Osteoblast (primary cell): ENCODE data around the gene RAX. TPM values are rescaled to one million over a fixed set of nuclear protein-coding genes. Genes with fewer than 3 reads are reported as not detected.

Experiments used
- DNase-seq: peaks from one replicate; pipeline ENCODE4 v3.0.0; 2011; ENCODE audit warnings: low spot score, mixed read lengths; ENCODE audit not compliant: insufficient read length; ENCODE audit errors: missing footprints
- H2AFZ ChIP-seq: 2 replicates; pipeline ENCODE4 v1.6.0; 2011; ENCODE audit warnings: mild to moderate bottlenecking, low read length
- H3K27ac ChIP-seq: 2 replicates; pipeline ENCODE4 v1.5.1; 2011; ENCODE audit warnings: mild to moderate bottlenecking, low read depth, low read length, moderate library complexity
- H3K27me3 ChIP-seq: 2 replicates; pipeline ENCODE4 v1.6.0; 2012; ENCODE audit warnings: mild to moderate bottlenecking, control low read depth, inconsistent platforms, low read length, moderate library complexity; ENCODE audit not compliant: insufficient read depth
- H3K36me3 ChIP-seq: 2 replicates; pipeline ENCODE4 v1.5.1; 2011; ENCODE audit warnings: mild to moderate bottlenecking, low read length, control low read depth, moderate library complexity; ENCODE audit not compliant: insufficient read depth
- H3K4me1 ChIP-seq: 2 replicates; pipeline ENCODE4 v1.5.1; 2011; ENCODE audit warnings: mild to moderate bottlenecking, low read length, control low read depth, moderate library complexity; ENCODE audit not compliant: insufficient read depth
- H3K4me2 ChIP-seq: 2 replicates; pipeline ENCODE4 v1.6.0; 2011; ENCODE audit warnings: mild to moderate bottlenecking, low read length; ENCODE audit not compliant: insufficient read depth
- H3K4me3 ChIP-seq: fragments of 200-600 bp; sonication (generic); 3 replicates; pipeline ENCODE4 v1.5.1; 2012; ENCODE audit warnings: mild to moderate bottlenecking, low read length, inconsistent platforms; ENCODE audit not compliant: insufficient read depth
- H3K79me2 ChIP-seq: 2 replicates; pipeline ENCODE4 v1.6.0; 2012; ENCODE audit warnings: mild to moderate bottlenecking, low read length, control low read depth, inconsistent platforms; ENCODE audit not compliant: insufficient read depth
- H3K9me3 ChIP-seq: 2 replicates; pipeline ENCODE4 v1.5.1; 2011; ENCODE audit warnings: low read depth, low read length, control low read depth
- H4K20me1 ChIP-seq: 2 replicates; pipeline ENCODE4 v1.6.0; 2012; ENCODE audit warnings: mild to moderate bottlenecking, low read length, control low read depth; ENCODE audit not compliant: insufficient read depth
- total RNA-seq: library from RNA; depleted of rRNA; stranded (reverse); fragments of >200 nt; gene quantifications from 2 replicates; pipeline ENCODE4 v1.2.3, GENCODE V29; 2012
- TF ChIP-seq, protein P1 (sequence below): IDR thresholded peaks from 2 replicates; pipeline ENCODE4 v1.5.1; 2011; ENCODE audit warnings: mild to moderate bottlenecking, low read depth, low read length, moderate library complexity; ENCODE audit errors: extremely low read depth

The RAX gene
- total RNA-seq, 1 donor = not detected

GRCh38 chr18:59270689-59271257 lies 2.5 kb downstream of the RAX start:
- no peak overlapping the region for H3K27ac ChIP-seq
- peaks cover 4% of the 10 kb centered on the region for H3K9me3 ChIP-seq
- H3K4me1 ChIP-seq = no peaks in the 10 kb centered on the region
- TF ChIP-seq, protein P1, sequence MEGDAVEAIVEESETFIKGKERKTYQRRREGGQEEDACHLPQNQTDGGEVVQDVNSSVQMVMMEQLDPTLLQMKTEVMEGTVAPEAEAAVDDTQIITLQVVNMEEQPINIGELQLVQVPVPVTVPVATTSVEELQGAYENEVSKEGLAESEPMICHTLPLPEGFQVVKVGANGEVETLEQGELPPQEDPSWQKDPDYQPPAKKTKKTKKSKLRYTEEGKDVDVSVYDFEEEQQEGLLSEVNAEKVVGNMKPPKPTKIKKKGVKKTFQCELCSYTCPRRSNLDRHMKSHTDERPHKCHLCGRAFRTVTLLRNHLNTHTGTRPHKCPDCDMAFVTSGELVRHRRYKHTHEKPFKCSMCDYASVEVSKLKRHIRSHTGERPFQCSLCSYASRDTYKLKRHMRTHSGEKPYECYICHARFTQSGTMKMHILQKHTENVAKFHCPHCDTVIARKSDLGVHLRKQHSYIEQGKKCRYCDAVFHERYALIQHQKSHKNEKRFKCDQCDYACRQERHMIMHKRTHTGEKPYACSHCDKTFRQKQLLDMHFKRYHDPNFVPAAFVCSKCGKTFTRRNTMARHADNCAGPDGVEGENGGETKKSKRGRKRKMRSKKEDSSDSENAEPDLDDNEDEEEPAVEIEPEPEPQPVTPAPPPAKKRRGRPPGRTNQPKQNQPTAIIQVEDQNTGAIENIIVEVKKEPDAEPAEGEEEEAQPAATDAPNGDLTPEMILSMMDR = no peak
- no peak overlapping the region for H3K4me3 ChIP-seq
- no peak for DNase-seq
- H3K4me2 ChIP-seq = no peak overlapping the region
- H4K20me1 ChIP-seq = no peaks in the 10 kb centered on the region
- no peaks in the 10 kb centered on the region for H3K79me2 ChIP-seq
- no peak overlapping the region for H2AFZ ChIP-seq
- H3K36me3 ChIP-seq = no peaks in the 10 kb centered on the region
- H3K27me3 ChIP-seq = peaks cover 98% of the 10 kb centered on the region

GRCh38 chr18:59269563-59270119 lies 3.6 kb downstream of the RAX start:
- TF ChIP-seq, protein P1 = no peak

GRCh38 chr18:59268721-59269562 lies 4.3 kb downstream of the RAX start:
- Histone ChIP-seq H3K27ac (no peak overlapping the region), H2AFZ (no peak overlapping the region), H3K4me2 (no peak overlapping the region)

More at GRCh38 chr18:59269563-59270119, 3.6 kb downstream of the RAX start:
- Histone ChIP-seq H2AFZ (no peak overlapping the region), H3K36me3 (no peaks in the 10 kb centered on the region), H3K79me2 (no peaks in the 10 kb centered on the region), H3K27me3 (peaks cover 98% of the 10 kb centered on the region), H3K4me3 (no peak overlapping the region), H3K4me2 (no peak overlapping the region), H3K9me3 (peaks cover 4% of the 10 kb centered on the region), H3K27ac (no peak overlapping the region), H4K20me1 (no peaks in the 10 kb centered on the region), H3K4me1 (no peaks in the 10 kb centered on the region)
- DNase-seq = peak; percentile 81

More at GRCh38 chr18:59268721-59269562, 4.3 kb downstream of the RAX start:
- peak; percentile 90 for DNase-seq
- Histone ChIP-seq H3K4me3 (no peak overlapping the region), H3K27me3 (peaks cover 98% of the 10 kb centered on the region), H3K9me3 (peaks cover 4% of the 10 kb centered on the region), H3K36me3 (no peaks in the 10 kb centered on the region), H3K4me1 (no peaks in the 10 kb centered on the region), H4K20me1 (no peaks in the 10 kb centered on the region), H3K79me2 (no peaks in the 10 kb centered on the region)
- TF ChIP-seq, protein P1 = no peak
